Stimulated activated CD4-positive, alpha-beta T cell treated with anti-CD3 and anti-CD28 coated beads, TNF-alpha, amount 100 ng/mL, for 4 hours (primary cell): ENCODE data around the gene GRK7.
"Not testable (repeated sequence)": the region's sequence is repeated elsewhere in the genome, so short reads cannot be mapped to it uniquely, and the experiment has no call there.

ENCODE experiments used
- DNase-seq, 3 experiments: peaks; one replicate each; pipeline ENCODE4 v3.0.0-alpha.2; 2020; ENCODE audit warnings: low read depth in 3 of 3

Gene GRK7

DNA sequence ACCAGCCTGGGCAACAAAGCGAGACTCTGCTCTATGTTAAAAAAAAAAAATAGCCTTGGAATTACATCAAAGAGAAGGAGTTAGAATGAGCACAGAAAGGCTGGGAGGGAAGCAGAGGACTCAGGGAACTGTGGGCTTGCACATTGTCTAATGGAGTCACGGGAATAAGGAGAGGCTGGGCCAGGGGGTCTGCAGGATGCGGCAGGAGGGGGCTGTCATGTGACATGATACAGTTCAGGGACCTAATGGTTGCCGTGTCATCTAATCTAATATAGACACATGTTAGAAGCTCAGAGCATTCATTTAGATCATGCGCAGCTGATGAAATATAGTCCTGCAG, 32.5 kb downstream of the GRK7 start:
- DNase-seq, result no peak

DNA sequence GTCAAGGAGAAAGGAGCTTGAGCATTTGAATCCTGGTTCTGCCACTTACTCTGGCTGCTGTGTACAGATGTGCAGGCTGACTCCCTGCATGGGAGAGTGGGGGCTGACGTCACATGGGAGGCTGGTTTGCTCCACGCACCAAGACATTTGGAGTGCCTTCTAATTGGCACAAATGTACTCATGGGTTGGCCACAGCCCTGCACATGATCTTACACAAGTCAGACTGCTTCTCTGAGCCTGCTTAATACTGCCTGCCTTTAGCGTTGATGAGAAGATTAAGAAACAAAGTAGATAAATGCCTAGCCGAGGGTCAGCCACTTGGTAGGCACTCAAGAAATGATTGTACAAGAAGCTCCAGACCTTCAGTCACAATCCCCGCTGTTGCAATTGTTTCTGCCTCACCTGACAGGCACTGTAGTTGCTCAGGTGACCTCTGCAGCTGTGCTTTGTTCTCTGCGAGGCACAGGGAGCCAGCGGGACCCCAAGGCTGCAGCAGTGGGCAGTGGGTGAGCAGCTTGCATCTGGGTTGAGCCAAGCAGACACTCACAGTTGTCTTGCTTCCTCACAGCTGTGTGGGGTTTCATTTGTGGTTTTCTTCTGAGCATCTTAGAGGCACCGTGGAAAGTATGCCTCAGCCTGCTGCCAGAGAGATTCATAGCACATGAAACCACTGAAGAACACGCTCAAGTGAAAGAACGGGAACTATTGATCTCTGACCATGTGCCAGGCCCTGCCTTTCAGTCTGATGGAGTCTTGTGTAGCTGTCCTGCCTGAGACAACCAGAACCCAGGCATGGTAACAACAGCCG, 33.1 kb downstream of the GRK7 start:
- peak; percentile 35 to 62 (median 59) for DNase-seq

DNA sequence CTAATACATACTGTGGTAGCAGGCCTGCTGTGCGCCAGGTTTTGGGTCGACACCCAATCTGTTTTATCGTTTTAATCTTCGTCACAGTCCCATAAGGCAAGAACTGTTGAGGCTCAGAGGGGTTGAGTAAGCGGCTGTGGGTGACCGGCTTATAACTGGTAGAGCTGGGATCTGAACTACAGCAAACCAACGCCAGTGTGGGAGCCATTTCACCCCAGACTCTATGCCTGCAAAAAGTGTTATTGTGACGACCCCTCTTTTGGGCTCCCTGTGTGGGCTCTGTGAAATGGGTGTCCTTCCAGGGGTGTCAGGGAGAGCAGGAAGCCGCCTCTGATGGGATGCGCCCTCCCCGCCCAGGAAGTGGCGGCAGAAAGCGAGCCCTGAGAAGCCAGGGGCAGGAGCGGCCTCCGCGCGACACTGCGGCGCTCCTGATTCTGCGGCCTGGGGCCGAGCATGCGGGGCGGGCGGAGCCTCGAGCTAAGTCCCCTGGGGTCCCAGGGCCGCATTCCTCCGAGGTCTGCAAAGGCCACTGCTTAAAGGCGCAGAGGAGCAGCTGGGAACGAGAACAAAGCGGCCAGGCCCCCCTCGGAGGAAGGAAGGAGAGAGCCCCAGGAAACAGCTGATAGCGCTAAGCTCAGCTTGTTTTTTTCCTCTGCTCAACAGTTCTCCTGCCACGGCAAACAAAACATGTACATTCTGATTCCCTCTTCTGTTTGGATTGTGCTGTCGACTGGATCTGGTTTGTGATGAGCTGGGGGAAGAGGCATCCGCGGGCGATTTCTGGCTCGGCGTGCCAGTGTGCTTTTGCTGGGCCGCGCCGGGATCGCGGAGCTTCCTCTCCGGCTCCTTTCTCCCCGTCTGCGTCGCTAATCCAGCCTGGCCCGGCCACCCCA, 33.9 kb downstream of the GRK7 start:
- peak in 1 of 3 experiments; percentile 29 for DNase-seq

DNA sequence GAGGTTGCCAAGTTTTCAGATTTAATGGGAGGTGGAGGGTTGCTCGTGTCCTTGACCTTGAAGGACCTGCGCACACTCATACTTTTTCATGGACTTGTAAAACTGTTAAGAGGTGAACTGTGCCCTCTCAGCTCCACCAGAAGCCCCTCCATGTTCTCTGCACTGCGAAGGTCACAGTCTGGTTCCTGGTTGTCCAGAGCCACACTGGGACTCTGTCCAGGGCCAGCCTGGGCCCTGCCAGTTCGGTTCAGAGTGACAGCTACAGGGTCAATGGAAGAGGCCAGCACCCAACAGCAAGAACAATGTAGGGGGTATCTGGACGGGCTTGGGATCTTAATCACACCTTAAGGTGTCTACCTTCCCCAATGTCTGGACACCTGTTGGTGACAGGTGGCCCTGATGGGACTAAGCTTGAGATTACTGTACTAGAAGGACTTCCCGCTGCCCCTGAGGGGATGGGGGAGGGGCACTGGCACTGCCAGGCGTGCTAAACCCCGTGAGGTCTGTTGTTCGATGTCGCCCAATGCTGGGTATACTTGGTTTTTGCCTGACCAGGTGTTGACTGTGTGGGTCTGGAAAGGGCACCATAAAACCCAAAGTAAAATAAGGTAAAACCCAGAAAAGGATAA, 34.7 kb downstream of the GRK7 start:
- no peak for DNase-seq

DNA sequence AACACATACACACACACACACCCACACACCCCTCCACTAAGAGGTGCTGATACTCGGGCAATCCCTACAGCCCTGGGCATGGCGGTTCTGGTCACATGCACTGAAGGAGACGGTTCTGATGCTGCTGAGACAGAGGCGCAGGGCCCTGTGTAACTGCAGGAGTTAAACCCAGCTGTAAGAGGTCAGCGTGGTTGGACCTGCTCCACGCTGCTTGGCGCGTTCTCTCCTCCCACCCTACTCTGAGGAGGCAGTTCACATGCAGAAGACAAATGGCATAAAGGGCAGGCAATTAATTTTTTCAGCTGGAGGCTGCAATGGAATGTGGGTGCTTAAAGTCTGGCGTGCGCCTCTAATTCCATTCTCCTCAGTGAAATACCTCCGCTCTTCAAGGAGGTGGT, 35.2 kb downstream of the GRK7 start:
- no peak for DNase-seq

DNA sequence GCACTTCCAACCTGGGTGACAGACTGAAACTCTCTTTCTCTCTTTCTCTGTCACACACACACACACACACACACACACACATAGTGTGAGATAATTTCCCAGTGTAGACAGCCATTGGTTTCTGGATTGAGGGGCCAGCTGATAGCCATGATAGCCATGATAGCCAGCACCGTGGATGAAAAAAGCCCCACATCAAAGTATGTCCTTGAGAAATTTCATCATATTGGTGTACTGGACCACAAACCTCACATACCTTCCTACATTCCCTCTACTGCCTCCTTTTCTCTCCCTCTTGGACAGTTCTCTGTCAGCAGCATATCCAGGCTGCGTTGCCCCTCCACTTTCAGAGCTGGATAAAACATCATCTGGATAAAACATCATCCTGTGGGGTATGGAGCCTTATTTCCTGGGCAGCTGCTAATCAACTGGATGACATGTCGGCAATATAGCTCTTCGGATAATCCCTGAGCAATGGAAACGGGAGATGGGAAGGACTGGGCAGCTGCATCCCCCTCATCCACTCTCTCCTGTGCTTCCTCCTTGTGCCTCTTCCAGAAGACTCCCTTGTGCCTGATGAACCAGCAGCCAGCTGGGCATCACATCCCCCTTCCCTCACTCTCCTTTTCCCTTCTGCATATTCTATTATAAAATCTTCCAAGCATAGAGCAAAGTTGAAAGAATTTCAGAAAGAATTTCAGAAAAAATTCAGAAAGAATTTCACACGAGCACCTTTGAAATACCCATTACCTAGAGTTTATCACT, 39.3 kb downstream of the GRK7 start:
- no peak for DNase-seq

DNA sequence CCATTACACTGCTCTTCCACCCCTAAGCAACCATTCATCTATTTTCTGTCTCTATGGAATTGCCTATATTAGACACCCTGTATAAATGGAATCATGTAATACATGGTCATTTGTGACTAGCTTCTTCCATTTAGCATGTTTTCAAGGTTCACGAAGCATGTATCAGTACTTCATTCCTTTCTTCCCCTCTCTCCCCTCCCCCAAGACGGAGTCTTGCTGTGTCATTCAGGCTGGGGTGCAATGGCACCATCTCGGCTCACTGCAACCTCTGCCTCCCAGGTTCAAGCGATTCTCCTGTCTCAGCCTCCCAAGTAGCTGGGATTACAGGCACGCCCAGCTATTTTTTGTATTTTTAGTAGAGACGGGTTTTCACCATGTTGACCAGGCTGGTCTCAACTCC, 40.3 kb downstream of the GRK7 start:
- DNase-seq, result not testable (repeated sequence)

DNA sequence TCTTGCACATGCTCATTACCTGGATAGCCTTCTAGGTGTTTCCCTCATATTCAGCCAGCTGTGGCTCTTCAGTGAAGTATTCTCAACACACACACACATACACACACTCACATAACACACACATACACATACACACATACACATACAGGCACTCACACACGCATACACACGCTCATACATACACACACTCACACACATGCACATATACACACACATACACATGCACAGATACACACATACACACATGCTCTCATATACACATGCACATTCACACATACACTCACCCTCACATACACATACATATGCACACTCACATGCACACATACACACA, 41.2 kb downstream of the GRK7 start:
- no peak for DNase-seq

DNA sequence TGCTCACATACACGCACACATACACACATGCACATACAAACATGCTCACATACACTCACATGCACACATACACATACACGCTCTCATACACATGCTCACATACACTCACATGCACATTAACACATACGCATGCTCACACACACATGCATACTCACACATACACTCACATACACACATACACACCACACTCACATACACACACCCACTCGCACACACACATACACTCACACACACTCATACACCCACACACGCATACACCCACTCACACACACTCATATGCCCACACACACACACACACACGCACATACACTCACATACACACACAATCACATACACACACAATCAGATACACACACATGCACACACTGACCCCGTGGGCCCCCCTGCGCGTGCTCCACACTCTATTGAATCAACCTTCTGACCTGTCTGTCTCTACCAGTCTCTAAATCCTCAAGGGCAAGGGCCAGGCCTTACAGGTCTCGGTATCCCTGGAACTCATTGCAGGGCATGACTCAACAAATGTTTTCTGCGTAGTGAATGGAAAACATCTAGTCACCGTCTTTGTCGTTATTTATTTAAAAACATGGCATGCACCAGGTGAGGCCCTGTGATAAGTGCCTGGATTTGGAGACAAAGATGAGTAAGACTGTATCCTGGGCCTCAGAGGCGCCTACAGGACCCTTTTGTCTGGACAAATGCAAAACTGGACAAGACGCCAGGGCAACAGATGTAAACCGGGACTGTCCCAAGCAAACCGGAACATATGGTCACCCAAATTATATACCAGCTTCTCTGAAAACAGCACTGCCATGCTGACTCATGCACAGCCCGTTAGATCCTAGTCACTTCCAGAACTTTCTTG, 41.8 kb downstream of the GRK7 start:
- DNase-seq, result no peak

DNA sequence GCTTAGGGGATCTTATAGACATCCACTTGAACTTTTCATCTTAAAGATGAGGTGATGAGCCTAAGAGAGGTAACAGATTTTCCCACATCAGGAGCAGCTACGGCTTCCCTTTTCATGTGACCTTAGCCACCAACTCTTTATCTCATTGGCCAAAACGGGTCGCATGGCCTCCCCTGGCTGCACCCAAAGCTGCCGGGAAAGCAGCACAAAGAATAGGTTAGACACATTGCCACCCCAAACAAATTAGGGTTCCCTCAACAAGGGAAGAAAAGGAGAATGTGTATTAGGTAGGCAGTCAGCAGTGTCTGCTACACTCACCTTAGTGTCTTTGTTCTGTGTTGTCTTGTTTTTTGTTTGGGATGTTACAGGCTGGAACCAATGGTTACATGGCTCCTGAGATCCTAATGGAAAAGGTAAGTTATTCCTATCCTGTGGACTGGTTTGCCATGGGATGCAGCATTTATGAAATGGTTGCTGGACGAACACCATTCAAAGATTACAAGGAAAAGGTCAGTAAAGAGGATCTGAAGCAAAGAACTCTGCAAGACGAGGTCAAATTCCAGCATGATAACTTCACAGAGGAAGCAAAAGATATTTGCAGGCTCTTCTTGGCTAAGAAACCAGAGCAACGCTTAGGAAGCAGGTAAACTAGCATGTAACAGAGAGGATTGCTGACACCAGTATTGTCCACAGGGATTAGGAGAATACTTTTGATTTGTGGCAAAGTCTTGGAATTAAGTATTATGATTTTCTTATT, 44.2 kb downstream of the GRK7 start:
- no peak for DNase-seq

DNA sequence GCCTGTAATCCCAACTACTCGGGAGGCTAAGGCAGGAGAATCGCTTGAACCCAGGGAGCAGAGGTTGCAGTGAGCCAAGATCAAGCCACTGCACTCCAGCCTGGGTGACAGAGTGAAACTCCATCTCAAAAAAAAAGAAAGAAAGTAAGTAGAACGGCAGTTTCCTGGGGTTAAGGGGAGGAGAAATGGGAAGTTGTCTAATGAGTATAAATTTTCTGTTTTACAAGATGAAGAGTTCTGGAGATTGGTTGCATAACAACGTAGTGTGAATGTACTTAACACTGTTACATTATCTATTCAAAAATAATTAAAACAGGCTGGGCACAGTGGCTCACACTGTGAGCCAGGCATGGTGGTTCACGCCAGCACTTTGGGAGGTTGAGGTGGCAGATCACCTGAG, 45.4 kb downstream of the GRK7 start:
- DNase-seq, result no peak

DNA sequence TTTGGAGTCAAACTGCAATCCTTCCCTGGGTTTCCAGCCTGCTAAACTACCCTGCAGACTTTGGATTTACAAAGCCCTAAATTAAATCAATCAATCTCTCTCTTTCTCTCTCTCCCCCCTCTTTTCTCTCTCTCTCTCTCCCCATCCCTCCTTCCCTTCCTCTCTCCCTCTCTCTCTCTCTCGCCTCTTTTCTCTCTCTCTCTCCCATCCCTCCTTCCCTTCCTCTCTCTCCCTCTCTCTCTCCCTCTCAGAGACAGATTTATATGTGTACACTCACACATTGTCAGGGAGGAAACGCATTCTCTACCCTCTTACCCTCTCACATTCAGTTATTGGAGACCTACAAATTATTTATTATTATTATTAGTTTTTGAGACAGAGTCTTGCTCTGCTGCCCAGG, 47.0 kb downstream of the GRK7 start:
- DNase-seq, result no peak

DNA sequence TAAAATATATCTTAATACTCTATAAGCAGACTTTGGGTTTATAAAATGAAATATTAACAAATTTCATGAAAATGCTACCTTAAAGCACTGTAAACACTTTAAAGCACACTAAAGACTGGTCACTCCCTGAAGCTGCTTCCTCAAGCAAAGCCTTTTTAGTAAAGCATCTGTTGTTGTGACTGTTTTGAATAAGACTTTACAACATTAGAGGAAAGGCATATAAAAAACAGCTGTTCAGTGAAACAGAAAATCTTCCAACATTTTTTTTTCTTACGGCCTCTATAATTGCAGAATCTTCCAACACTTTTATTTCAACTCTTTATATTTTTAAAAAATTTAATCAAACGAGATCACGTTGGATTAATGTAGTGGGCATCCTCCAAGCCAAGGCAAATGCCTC, 48.1 kb downstream of the GRK7 start:
- no peak for DNase-seq

DNA sequence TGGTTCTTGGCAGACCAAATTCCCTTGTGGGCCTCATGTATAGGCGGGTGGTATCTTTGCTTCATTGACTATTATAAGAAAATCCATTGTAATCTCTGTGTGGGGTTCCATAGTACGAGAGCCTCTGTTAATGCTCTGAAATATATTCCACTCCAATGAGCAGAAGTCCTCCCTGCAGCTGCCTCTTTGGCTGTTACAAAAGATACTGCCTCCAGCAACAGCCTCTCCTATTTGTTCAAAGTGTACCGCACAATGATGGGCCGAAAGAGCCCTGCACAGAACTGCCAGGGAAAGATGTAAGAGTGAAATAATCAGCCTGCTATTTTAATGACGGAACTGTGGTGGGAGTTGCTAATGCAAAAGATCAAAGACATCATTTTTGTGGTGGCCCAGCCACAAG, 48.9 kb downstream of the GRK7 start:
- DNase-seq, result no peak

DNA sequence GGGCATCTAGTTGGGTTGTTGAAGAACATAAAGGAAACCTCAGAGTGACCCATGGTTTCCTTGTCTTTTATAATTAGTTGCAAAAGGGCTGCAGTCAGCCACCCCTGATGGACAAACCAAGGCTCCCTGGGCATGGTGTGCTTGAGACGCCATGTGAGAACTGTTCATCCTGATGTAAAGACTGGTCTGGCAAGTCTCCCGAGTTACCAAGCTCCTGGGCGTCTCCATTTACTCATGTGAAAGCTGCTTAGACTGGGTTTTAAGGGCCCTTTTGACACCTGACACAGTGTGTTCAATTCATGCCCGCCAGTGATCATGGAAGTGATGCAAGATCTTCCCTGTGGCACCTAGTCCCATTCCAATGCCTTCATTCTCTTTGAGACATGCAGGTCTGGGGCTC, 49.4 kb downstream of the GRK7 start:
- no peak for DNase-seq
